GM21447 (cell line): ENCODE results near the gene PSD.
"Not testable (repeated sequence)": the region's sequence is repeated elsewhere in the genome, so short reads cannot be mapped to it uniquely, and the experiment has no call there.

Experiments
- ATAC-seq: cut with Tn5 transposase; IDR thresholded peaks from one replicate; pipeline ENCODE4 v1.9.1; 2021; ENCODE audit not compliant: unreplicated experiment

The PSD gene

DNA sequence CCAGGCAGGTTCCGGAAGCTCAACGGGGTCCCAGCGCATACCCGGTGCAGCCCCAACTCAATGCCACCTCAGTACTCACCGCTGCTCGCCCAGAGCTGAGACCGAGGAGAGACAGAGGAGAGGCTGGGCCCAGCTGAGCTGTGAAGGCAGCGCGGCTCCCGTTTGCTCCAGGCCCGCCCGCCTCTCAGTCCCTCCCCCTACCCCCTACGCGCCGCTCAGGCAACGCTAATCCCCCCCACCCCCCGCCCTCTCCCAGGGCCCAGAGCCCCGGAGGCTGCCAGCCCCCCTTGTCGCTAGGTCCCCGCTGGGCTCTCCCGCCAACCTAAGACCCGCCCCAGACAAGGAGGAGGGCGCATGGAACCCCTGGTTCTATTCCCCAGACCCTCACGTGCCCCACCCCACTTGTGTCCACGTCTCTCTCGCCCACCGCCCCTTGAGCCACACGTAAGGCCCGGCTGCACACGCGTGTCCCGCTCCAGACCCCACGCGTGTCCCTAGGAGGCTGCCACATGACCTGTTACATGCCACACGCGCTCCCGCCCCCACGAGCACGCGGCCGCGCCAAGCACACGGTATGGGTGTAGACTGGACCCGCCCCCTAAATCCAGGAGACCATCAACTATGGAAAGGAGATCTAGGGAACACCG, at the start of gene PSD:
PSD (minus strand) TSS at position 164 of the 647 bp plus-strand sequence. CDS start 1,747 bp downstream, outside the sequence.
- ATAC-seq, result no peak

DNA sequence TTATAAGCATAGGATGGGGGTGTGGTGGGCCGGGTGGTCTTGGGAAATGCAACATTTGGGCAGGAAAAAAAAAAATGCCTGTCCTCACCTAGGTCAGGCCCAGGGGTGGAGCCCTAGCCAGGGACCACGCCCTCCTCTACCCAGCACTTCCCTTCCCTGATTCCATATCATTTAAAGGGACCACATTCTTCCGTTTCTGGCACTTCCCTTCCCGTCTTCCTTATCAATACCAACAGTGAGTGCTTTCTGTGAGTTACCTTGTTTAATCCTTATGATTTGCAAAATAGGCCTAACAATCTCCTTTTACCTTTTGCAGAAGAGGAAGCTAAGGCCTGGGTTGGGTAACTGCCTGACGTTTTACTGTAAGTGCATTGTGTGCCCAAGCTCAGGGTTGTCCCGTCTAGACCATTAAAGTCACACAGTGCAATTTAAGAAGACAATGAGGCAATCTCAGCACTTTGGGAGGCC, 49.4 kb upstream of the PSD start:
- no peak for ATAC-seq

GRCh38 chr10:102467318-102467717, 48.7 kb upstream of the PSD start:
- ATAC-seq, result no peak

- no peak for ATAC-seq
These were observed 46.9 kb upstream of the PSD start for GRCh38 chr10:102465466-102465865.

- no peak for ATAC-seq
These were observed 45.4 kb upstream of the PSD start for GRCh38 chr10:102463983-102464382.

GRCh38 chr10:102462512-102463054, 44.0 kb upstream of the PSD start:
- no peak for ATAC-seq

- ATAC-seq, result peak; percentile 80
These were observed 42.8 kb upstream of the PSD start for GRCh38 chr10:102461187-102462054.

GRCh38 chr10:102460836-102461186, 42.2 kb upstream of the PSD start:
- peak; percentile 40 for ATAC-seq

DNA sequence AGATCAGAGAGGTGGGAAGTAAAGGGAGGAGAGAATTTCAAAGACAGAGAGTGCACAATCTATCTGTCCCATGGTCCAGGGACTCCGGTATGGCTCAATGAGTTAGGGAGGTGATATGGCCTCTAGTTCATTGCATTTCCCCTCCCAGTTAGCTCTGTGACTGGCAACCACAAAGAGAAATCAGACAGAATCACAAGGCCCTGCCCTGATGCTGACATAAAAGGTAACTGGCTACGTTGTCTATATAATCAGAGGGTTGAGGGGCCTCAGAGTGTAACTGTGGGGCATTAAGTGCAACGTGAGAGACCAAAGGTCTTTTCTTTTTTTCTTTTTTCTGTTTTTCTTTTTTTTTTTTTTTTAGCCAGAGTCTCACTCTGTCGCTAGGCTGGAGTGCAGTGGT, 40.1 kb upstream of the PSD start:
- no peak for ATAC-seq

GRCh38 chr10:102457591-102458150, 39.1 kb upstream of the PSD start:
- no peak for ATAC-seq

DNA sequence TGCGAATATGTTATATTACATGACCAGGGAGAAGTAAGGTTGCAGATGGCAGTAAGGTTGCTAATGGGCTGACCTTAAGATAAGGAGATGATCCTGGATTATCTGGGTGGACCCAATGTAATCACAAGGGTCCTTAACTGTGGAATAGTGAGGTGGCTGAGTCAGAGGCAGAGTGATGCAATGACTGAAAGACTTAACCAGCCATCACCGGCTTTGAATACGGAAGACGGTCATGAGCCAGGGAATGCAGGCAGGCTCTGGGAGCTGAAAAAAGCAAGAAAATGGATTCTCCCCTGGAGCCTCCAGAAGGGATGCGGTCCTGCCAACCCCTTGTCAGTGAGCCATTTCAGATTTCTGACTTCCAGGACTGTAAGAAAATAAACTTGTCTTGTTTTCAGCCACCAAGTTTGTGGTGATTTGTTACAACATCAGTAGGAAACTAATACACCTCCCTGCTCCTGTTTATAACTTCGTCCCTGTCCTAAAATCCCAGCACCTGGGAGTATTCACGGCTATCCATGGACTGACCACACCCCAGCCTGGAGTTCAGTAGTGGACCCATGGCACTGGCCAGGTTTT, 37.4 kb upstream of the PSD start:
- ATAC-seq, result no peak

GRCh38 chr10:102454662-102455487, 36.3 kb upstream of the PSD start:
- ATAC-seq, result not testable (repeated sequence)

- no peak for ATAC-seq
These were observed 34.9 kb upstream of the PSD start for GRCh38 chr10:102453502-102453901.

- no peak for ATAC-seq
These were observed 34.2 kb upstream of the PSD start for GRCh38 chr10:102452672-102453340.

DNA sequence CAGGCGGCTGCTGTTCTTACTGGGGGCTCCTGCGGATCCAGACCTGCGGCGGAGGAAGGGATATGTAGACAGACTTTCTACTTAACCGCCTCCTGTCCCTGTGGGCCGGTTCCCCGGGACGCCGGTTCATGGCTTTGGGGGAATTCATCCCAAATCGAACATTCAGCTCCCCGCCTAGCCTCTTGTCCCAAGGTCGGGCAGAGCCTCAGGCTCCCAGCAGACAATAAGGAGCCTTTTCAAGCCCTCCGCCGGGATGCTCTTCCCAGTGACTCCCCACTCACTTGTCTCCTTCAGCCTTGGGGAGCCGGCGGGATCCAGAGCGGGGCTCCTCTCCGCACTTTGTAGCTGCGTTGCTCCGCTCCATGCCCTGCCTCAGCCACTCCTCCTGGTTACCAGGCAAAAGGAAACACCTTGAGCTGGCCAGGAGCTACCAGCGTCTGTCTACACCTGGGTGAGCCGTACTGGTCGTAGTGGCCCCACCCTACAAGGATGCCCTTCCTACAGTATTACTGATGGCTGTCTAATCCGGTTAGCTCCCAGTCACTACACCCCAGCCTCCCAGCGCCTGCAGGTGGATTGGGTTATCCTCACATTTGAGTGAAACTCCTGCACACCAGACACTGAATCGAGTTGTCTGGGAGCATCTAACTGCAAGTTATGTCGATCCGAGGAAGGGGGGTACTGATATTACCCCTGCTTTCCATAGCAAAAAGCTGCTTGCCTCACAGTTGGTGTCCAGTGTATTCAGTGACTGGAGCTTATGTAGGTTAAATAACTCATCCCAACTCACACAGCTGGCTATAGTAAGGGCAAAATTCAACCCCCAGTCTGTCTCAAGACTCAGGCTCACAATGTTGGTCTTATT, 32.8 kb upstream of the PSD start, which contains the start of gene C10orf95:
C10orf95 (minus strand) TSS at position 439 of the 865 bp plus-strand sequence. CDS start 450 bp downstream, outside the sequence.
- no peak for ATAC-seq

DNA sequence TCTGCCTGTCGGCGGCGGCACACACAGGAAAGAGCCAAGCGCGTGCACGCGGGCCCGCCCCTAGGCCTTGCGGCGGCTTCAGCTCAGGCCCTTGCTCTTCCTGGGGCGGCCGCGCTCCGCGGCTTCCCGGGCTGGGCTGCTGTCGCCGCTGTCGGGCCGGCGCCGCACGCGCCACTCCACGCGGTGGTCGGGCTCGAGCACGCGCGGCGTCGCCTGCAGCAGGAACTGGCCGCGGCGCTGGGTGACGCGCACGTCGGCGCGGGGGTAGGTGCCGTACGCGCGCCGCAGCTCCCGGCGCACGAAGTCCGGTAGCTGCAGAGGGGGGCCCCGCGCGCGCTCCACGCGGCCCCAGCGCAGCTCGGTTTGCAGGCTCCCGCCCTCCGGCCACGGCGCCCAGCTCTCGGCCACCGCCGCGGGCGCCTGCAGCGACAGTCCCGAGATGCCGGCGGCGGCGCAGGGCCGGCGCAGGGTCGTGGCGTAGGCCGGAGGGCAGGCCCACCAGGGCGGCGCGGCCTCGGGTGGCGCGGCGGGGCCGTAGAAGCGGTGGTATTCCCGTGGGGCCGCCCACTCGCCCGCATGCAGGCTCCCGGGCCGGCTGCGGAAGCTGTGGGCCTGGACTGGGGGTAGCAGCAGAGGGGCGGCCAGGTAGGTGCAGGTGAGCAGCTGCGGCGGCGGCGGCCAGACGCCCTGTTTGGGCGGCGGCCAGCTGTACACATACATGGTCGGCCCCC, 32.0 kb upstream of the PSD start:
- ATAC-seq, result peak; percentile 61

DNA sequence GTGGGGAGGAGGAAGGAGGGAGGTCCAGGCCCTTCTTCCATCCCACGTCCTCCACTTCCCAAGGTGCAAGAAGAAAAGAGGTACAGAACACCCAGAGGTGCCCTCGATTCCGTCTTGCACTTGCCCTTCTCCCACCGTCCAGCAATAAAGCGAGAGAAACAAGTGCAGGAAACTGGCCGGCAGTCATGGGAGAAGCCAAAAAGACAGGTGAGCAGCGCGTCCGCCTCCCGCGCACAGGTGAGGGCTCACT, 31.5 kb upstream of the PSD start:
- ATAC-seq, result no peak

DNA sequence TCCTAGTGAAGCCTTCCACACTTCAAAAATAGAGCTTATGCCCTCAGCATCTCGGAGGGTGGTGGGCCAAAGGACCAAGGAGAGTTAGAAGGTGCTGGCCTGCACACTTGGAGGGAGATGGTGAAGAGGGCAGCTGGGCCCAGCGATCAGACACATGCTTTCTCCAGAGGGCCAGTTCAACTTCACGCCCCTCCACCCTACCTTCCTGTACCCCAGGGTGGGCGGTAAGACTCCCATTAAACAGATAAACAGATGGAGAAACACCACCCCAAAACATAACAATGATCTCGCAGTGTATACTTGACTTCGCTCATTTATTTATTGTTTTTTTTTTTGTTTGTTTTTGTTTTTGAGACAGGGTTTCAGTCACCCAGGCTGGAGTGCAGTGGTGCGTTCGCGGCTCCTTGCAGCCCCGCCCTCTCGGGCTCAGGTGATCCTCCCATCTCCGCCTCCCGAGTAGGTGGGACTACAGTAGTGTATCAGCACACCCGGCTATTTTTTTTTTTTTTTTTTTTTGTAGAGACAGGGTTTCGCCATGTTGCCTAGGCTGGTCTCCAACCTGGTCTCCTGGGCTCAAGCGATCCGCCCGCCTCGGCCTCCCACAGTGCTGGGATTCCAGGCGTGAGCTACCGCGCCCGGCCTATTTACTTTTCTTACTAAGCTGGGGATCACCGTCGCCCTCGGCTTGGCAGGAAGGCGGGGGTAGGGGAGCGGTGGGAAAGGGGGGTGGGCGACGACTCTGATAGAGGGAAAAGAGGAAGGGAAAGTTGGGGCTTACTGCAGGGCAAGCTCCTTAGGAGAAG, 30.9 kb upstream of the PSD start:
- peak; percentile 64 for ATAC-seq
